Epithelial cell of proximal tubule (primary cell): ENCODE results near the gene FREM1. TPM values are rescaled to one million over a fixed set of nuclear protein-coding genes. Genes with fewer than 3 reads are reported as not detected.

Experiments used
- DNase-seq: peaks from one replicate; pipeline ENCODE4 v3.0.0-alpha.2; 2011; ENCODE audit warnings: low read depth
- H3K4me3 ChIP-seq: 2 replicates; pipeline ENCODE4 v1.5.1; 2011; ENCODE audit warnings: low read depth, mild to moderate bottlenecking, low read length
- CTCF ChIP-seq: conservative IDR thresholded peaks from 2 replicates; pipeline ENCODE4 v1.5.1; 2012; ENCODE audit warnings: low read depth, mild to moderate bottlenecking, low read length
- total RNA-seq: library from RNA; depleted of rRNA; stranded (reverse); fragments of >200 nt; gene quantifications from 2 replicates; pipeline ENCODE4 v1.2.3, GENCODE V29; 2015

FREM1 gene
- total RNA-seq, 1 donor from 2014 or later, result 0.17 TPM

GRCh38 chr9:14909601-14909960 lies 647 bp downstream of the FREM1 start:
- H3K4me3 ChIP-seq, result no peak overlapping the region
- no peak for DNase-seq
- no peak for TF ChIP-seq CTCF

GRCh38 chr9:14909181-14909580 lies 1.0 kb downstream of the FREM1 start:
- TF ChIP-seq CTCF, result no peak

GRCh38 chr9:14908295-14909180 lies 1.7 kb downstream of the FREM1 start:
- no peak overlapping the region for H3K4me3 ChIP-seq
- peak; percentile 26 for DNase-seq
- no peak for TF ChIP-seq CTCF

More at GRCh38 chr9:14909181-14909580, 1.0 kb downstream of the FREM1 start:
- H3K4me3 ChIP-seq, result no peak overlapping the region
- DNase-seq, result no peak

- H3K4me3 ChIP-seq, result no peak overlapping the region
- DNase-seq, result no peak
- no peak for TF ChIP-seq CTCF
Observed at GRCh38 chr9:14907696-14908095, 2.5 kb downstream of the FREM1 start.

GRCh38 chr9:14907360-14907685 lies 2.9 kb downstream of the FREM1 start:
- TF ChIP-seq CTCF, result no peak
- no peak overlapping the region for H3K4me3 ChIP-seq
- no peak for DNase-seq

GRCh38 chr9:14906644-14907359 lies 3.4 kb downstream of the FREM1 start:
- no peak for DNase-seq
- H3K4me3 ChIP-seq, result no peak overlapping the region
- no peak for TF ChIP-seq CTCF
